IPS DF 6.9 (cell line): ENCODE measurements around the gene GABRB2.
"Not testable (repeated sequence)": the region's sequence is repeated elsewhere in the genome, so short reads cannot be mapped to it uniquely, and the experiment has no call there.

Source experiments
- DNase-seq: peaks from one replicate; pipeline ENCODE4 v3.0.0-alpha.2; 2013; ENCODE audit warnings: low read depth, low spot score
- H3K27ac ChIP-seq: one replicate; pipeline ENCODE4 v1.5.1; 2013; ENCODE audit warnings: low read length, control low read depth
- H3K27me3 ChIP-seq: 2 replicates; pipeline ENCODE4 v1.6.1; 2013; ENCODE audit warnings: mild to moderate bottlenecking, low read length; ENCODE audit not compliant: control insufficient read depth, insufficient read depth
- H3K36me3 ChIP-seq: 2 replicates; pipeline ENCODE4 v1.6.1; 2013; ENCODE audit warnings: low read length; ENCODE audit not compliant: control insufficient read depth, insufficient read depth
- H3K4me1 ChIP-seq: 2 replicates; pipeline ENCODE4 v1.6.1; 2013; ENCODE audit warnings: low read length; ENCODE audit not compliant: control insufficient read depth, insufficient read depth
- H3K4me3 ChIP-seq: 2 replicates; pipeline ENCODE4 v1.5.1; 2013; ENCODE audit warnings: mild to moderate bottlenecking, low read length
- H3K9me3 ChIP-seq: 2 replicates; pipeline ENCODE4 v1.6.1; 2013; ENCODE audit warnings: low read length, inconsistent platforms; ENCODE audit not compliant: control insufficient read depth, insufficient read depth
- WGBS: extraction: QIAGEN DNeasy Blood & Tissue Kit; methylation state at CpG from one replicate; pipeline ENCODE4 v1.1.7; 2013; ENCODE audit warnings: mixed read lengths, missing lambda C conversion rate; ENCODE audit not compliant: insufficient read length, insufficient coverage; 5-methylcytosine and 5-hydroxymethylcytosine counted together

Gene GABRB2

GRCh38 chr5:161546095-161546469, 443 bp downstream of the GABRB2 start:
- peaks cover 42% of the 10 kb centered on the region for H3K27me3 ChIP-seq
- H3K9me3 ChIP-seq: no peaks in the 10 kb centered on the region
- H3K4me1 ChIP-seq: peaks cover 9% of the 10 kb centered on the region; the same call in 1 of the 2 replicates
- no peak overlapping the region for H3K27ac ChIP-seq
- DNase-seq: no peak
- H3K4me3 ChIP-seq: no peak overlapping the region; the same call in 1 of the 2 replicates
- no CpG with 5 or more reads among the region's 8 CpGs for WGBS
- H3K36me3 ChIP-seq: no peaks in the 10 kb centered on the region

- Histone ChIP-seq H3K27me3 (peaks cover 42% of the 10 kb centered on the region), H3K27ac (no peak overlapping the region), H3K4me3 (no peak overlapping the region), H3K4me1 (peaks cover 9% of the 10 kb centered on the region; the same call in 1 of the 2 replicates), H3K36me3 (no peaks in the 10 kb centered on the region), H3K9me3 (no peaks in the 10 kb centered on the region)
- DNase-seq: no peak
- no CpG with 5 or more reads among the region's 8 CpGs for WGBS
Measured at GRCh38 chr5:161545344-161546094, 1.0 kb downstream of the GABRB2 start.

GRCh38 chr5:161544350-161544765, 2.2 kb downstream of the GABRB2 start:
- no peaks in the 10 kb centered on the region for H3K36me3 ChIP-seq
- no peaks in the 10 kb centered on the region for H3K9me3 ChIP-seq
- DNase-seq: no peak
- H3K27ac ChIP-seq: no peak overlapping the region
- H3K4me3 ChIP-seq: no peak overlapping the region
- peaks cover 39% of the 10 kb centered on the region for H3K27me3 ChIP-seq
- no CpG with 5 or more reads among the region's 7 CpGs for WGBS
- peaks cover 9% of the 10 kb centered on the region; the same call in 1 of the 2 replicates for H3K4me1 ChIP-seq

- WGBS: no CpG with 5 or more reads among the region's 1 CpG
- no peak for DNase-seq
- H3K9me3 ChIP-seq: no peaks in the 10 kb centered on the region
- no peaks in the 10 kb centered on the region for H3K27me3 ChIP-seq
- no peaks in the 10 kb centered on the region for H3K4me1 ChIP-seq
- H3K36me3 ChIP-seq: no peaks in the 10 kb centered on the region
- no peak overlapping the region for H3K27ac ChIP-seq
- no peak overlapping the region for H3K4me3 ChIP-seq
Measured at GRCh38 chr5:161539016-161539415, 7.5 kb downstream of the GABRB2 start.

- WGBS: no CpG with 5 or more reads among the region's 2 CpGs
- Histone ChIP-seq H3K27ac (no peak overlapping the region), H3K4me1 (no peaks in the 10 kb centered on the region), H3K36me3 (no peaks in the 10 kb centered on the region), H3K9me3 (no peaks in the 10 kb centered on the region), H3K4me3 (no peak overlapping the region), H3K27me3 (no peaks in the 10 kb centered on the region)
- no peak for DNase-seq
Measured at GRCh38 chr5:161535762-161536161, 10.8 kb downstream of the GABRB2 start.

GRCh38 chr5:161530700-161531099, 15.8 kb downstream of the GABRB2 start:
- no peaks in the 10 kb centered on the region for H3K27me3 ChIP-seq
- DNase-seq: no peak
- H3K27ac ChIP-seq: no peak overlapping the region
- H3K4me3 ChIP-seq: no peak overlapping the region
- H3K9me3 ChIP-seq: no peaks in the 10 kb centered on the region
- no peaks in the 10 kb centered on the region for H3K36me3 ChIP-seq
- no peaks in the 10 kb centered on the region for H3K4me1 ChIP-seq
- WGBS: no CpG with 5 or more reads among the region's 2 CpGs

- no peaks in the 10 kb centered on the region for H3K4me1 ChIP-seq
- no peaks in the 10 kb centered on the region for H3K9me3 ChIP-seq
- H3K27ac ChIP-seq: no peak overlapping the region
- H3K36me3 ChIP-seq: no peaks in the 10 kb centered on the region
- no peak overlapping the region for H3K4me3 ChIP-seq
- no peaks in the 10 kb centered on the region for H3K27me3 ChIP-seq
- WGBS: no CpG with 5 or more reads among the region's 1 CpG
- DNase-seq: no peak
Measured at GRCh38 chr5:161513942-161514341, 32.6 kb downstream of the GABRB2 start.

GRCh38 chr5:161507591-161507990, 38.9 kb downstream of the GABRB2 start:
- Histone ChIP-seq H3K4me1 (no peaks in the 10 kb centered on the region), H3K4me3 (no peak overlapping the region), H3K9me3 (no peaks in the 10 kb centered on the region), H3K27me3 (no peaks in the 10 kb centered on the region), H3K36me3 (no peaks in the 10 kb centered on the region), H3K27ac (no peak overlapping the region)
- DNase-seq: no peak
- WGBS: no CpG with 5 or more reads among the region's 2 CpGs

GRCh38 chr5:161505160-161505559, 41.4 kb downstream of the GABRB2 start:
- H3K4me1 ChIP-seq, H3K4me3 ChIP-seq, H3K27ac ChIP-seq, H3K27me3 ChIP-seq, DNase-seq, H3K36me3 ChIP-seq, H3K9me3 ChIP-seq: not testable (repeated sequence)
- no CpG with 5 or more reads among the region's 10 CpGs for WGBS

- no peaks in the 10 kb centered on the region for H3K27me3 ChIP-seq
- no peak overlapping the region for H3K4me3 ChIP-seq
- no peaks in the 10 kb centered on the region for H3K9me3 ChIP-seq
- no peak overlapping the region for H3K27ac ChIP-seq
- no CpG with 5 or more reads among the region's 1 CpG for WGBS
- DNase-seq: no peak
- H3K4me1 ChIP-seq: no peaks in the 10 kb centered on the region
- H3K36me3 ChIP-seq: no peaks in the 10 kb centered on the region
Measured at GRCh38 chr5:161498531-161498930, 48.0 kb downstream of the GABRB2 start.

- Histone ChIP-seq H3K4me1 (no peaks in the 10 kb centered on the region), H3K36me3 (no peaks in the 10 kb centered on the region), H3K4me3 (no peak overlapping the region), H3K9me3 (no peaks in the 10 kb centered on the region), H3K27me3 (no peaks in the 10 kb centered on the region), H3K27ac (no peak overlapping the region)
- DNase-seq: no peak
Measured at GRCh38 chr5:161483721-161484120, 62.8 kb downstream of the GABRB2 start.
